Skeletal muscle satellite cell (primary cell): Measurements from ENCODE around the gene HADHB.
"Not testable (repeated sequence)": the region's sequence is repeated elsewhere in the genome, so short reads cannot be mapped to it uniquely, and the experiment has no call there.

ENCODE experiments used
- H3K27me3 ChIP-seq: 2 replicates; pipeline ENCODE4 v1.7.0; 2013; ENCODE audit warnings: low read length; ENCODE audit not compliant: control insufficient read depth, insufficient read depth
- H3K36me3 ChIP-seq: 2 replicates; pipeline ENCODE4 v1.7.0; 2013; ENCODE audit warnings: mild to moderate bottlenecking, control low read depth, low read length; ENCODE audit not compliant: insufficient read depth
- H3K4me1 ChIP-seq: 2 replicates; pipeline ENCODE4 v1.7.0; 2013; ENCODE audit warnings: low read length; ENCODE audit not compliant: control insufficient read depth, insufficient read depth
- H3K4me2 ChIP-seq: 2 replicates; pipeline ENCODE4 v1.7.0; 2013; ENCODE audit warnings: mild to moderate bottlenecking, low read length
- H3K4me3 ChIP-seq: 2 replicates; pipeline ENCODE4 v1.7.0; 2013; ENCODE audit warnings: low read length
- H3K9ac ChIP-seq: 2 replicates; pipeline ENCODE4 v1.7.0; 2013; ENCODE audit warnings: mild to moderate bottlenecking, low read depth, low read length, moderate library complexity
- H3K9me3 ChIP-seq: replicated peaks from 2 replicates; pipeline ENCODE4 v1.7.0; 2013; ENCODE audit warnings: mild to moderate bottlenecking, control low read depth, low read length

HADHB gene

DNA sequence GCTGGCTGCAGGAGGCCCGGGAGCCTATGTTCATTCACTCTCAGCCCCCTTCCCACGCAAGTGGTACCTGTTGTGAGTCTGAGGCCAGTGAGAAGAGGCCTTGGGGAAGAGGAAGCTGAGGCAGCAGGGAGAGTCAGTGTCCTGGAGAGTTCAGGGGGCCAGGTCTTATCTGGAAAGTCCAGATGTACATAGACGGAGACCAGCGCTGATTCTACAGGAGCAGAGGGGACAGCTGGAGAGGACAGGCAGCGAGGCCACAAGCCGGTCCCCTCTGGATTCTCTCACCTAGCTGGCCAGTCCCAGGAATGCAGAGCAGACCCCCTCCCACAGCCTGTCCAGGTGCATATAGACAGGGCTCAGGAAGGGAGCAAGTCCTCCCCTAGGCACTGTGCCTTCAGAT lies 72.1 kb downstream of the HADHB start:
- Histone ChIP-seq H3K4me1 (no peaks in the 10 kb centered on the region), H3K27me3 (peaks cover 46% of the 10 kb centered on the region), H3K9me3 (no peaks in the 10 kb centered on the region), H3K9ac (no peak overlapping the region), H3K4me3 (no peak overlapping the region), H3K4me2 (no peak overlapping the region), H3K36me3 (no peaks in the 10 kb centered on the region)

- Histone ChIP-seq H3K4me2 (no peak overlapping the region), H3K36me3 (no peaks in the 10 kb centered on the region), H3K9ac (no peak overlapping the region), H3K27me3 (peaks cover 45% of the 10 kb centered on the region), H3K4me1 (no peaks in the 10 kb centered on the region), H3K9me3 (no peaks in the 10 kb centered on the region), H3K4me3 (no peak overlapping the region)
Observed at GRCh38 chr2:26317377-26318105, 72.8 kb downstream of the HADHB start.

DNA sequence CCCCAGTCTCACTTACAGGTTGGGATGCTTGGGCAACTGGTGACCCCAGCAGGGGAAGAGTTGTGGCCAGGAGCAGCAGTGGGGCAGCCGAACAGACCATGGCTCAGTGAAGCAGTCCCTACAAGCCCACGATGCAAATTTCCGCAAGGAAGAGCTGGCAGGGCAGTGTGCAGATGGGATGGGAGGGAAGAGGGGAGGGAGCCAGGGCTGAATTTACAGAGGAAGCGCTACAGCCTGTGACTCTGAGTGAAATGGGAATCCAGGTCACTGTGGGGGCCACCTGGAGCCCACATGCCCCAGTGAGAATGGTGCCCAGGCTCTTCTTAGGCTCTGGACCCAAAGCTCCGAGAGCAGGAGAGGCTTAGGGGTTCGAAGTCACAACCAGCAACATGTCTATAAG lies 74.2 kb downstream of the HADHB start:
- Histone ChIP-seq H3K4me1 (no peaks in the 10 kb centered on the region), H3K4me2 (no peak overlapping the region), H3K9ac (no peak overlapping the region), H3K4me3 (no peak overlapping the region), H3K9me3 (no peaks in the 10 kb centered on the region), H3K27me3 (peaks cover 45% of the 10 kb centered on the region), H3K36me3 (no peaks in the 10 kb centered on the region)

DNA sequence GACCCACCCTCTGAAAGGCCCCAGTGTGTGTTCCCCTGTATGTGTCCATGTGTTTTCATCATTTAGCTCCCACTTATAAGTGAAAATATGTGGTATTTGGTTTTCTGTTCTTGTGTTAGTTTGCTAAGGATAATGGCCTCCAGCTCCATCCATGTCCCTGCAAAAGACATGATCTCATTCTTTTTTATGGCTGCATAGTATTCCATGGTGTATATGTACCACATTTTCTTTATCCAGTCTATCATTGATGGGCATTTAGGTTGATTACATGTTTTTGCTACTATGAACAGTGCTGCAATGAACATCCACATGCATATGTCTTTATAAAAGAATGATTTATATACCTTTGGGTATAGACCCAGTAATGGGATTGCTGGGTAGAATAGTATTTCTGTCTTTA lies 79.7 kb downstream of the HADHB start:
- not testable (repeated sequence) for H3K4me1 ChIP-seq, H3K27me3 ChIP-seq, H3K9me3 ChIP-seq, H3K36me3 ChIP-seq, H3K4me3 ChIP-seq, H3K9ac ChIP-seq, H3K4me2 ChIP-seq

GRCh38 chr2:26324903-26325302 lies 80.2 kb downstream of the HADHB start:
- Histone ChIP-seq H3K9ac (no peak overlapping the region), H3K4me3 (no peak overlapping the region), H3K27me3 (peaks cover 8% of the 10 kb centered on the region), H3K9me3 (no peaks in the 10 kb centered on the region), H3K4me1 (peaks cover 6% of the 10 kb centered on the region), H3K4me2 (no peak overlapping the region), H3K36me3 (no peaks in the 10 kb centered on the region)

DNA sequence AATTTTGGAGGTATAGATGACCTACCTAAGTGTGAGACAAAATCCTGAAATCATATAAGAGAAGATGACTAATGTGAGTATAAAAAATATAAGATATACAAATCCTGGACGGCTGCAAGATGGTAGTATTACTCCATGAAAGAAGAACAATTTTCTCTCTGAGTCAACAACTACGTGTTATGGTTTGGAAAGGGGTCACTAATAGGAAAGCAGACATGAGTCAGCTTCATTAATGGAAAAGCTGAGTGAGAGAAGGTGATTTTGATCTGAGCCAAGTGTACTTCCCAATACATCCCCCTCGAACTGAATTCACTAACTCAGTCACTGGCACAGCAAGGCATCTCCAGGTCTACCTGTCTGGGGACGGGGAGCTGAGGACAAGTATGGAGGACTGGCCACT lies 81.1 kb downstream of the HADHB start:
- no peaks in the 10 kb centered on the region for H3K36me3 ChIP-seq
- peak overlapping the region; percentile 8 for H3K4me2 ChIP-seq
- H3K4me3 ChIP-seq: no peak overlapping the region
- H3K9me3 ChIP-seq: no peaks in the 10 kb centered on the region
- peaks cover 8% of the 10 kb centered on the region for H3K27me3 ChIP-seq
- no peak overlapping the region for H3K9ac ChIP-seq
- peaks cover 10% of the 10 kb centered on the region for H3K4me1 ChIP-seq

GRCh38 chr2:26326514-26326913 lies 81.8 kb downstream of the HADHB start:
- no peaks in the 10 kb centered on the region for H3K36me3 ChIP-seq
- H3K4me1 ChIP-seq: peaks cover 10% of the 10 kb centered on the region
- no peak overlapping the region for H3K9ac ChIP-seq
- H3K9me3 ChIP-seq: no peaks in the 10 kb centered on the region
- peak overlapping the region; percentile 8 for H3K4me2 ChIP-seq
- no peak overlapping the region for H3K4me3 ChIP-seq
- H3K27me3 ChIP-seq: peaks cover 2% of the 10 kb centered on the region

DNA sequence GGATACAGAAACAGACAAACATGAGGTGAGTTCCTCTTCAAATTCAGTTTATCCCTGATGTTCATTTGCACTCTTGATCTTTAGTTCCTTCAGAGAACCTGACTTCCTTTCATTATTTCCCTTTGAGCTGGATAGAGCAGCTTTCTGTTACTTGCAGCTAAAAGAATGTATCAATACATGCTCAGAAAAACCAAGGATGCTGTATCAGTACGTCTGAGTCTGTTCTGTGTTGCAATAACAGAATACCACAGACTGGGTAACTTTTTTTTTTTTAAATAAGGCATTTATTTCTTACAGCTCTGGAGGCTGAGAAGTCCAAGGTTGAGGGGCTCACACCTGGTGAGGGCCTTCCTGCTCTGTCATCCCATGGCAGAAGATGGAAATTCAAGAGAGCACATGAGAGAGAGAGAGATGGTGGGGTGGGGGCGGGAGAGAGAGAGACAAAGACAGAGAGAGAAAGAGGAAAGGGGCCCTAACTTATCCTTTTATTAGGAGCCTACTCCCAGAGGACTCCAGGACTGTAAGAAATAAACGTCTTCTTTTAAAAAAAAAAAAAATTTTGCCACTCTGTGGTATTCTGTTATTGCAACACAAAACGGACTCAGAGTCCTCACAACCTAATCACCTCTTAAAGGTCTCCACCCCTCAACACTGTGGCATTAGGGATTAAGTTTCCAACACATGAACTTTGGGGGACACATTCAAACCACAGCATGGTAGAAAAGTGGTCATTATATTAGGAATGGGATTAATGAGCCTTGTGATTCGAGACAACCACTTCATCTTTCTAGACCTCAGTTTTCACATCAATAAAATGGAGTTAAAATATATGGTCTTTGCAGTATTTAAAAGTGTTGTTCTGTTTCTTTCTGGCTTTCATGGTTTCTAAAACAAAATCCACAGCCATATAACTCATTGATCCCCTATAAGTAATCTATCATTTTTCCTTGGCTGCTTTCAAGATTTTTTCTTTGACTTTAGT lies 82.8 kb downstream of the HADHB start:
- H3K36me3 ChIP-seq: no peaks in the 10 kb centered on the region
- H3K9me3 ChIP-seq: no peaks in the 10 kb centered on the region
- no peak overlapping the region for H3K4me2 ChIP-seq
- H3K4me3 ChIP-seq: no peak overlapping the region
- H3K4me1 ChIP-seq: peaks cover 10% of the 10 kb centered on the region
- no peak overlapping the region for H3K9ac ChIP-seq
- H3K27me3 ChIP-seq: no peaks in the 10 kb centered on the region

GRCh38 chr2:26329083-26329482 lies 84.3 kb downstream of the HADHB start:
- not testable (repeated sequence) for H3K27me3 ChIP-seq, H3K36me3 ChIP-seq, H3K9me3 ChIP-seq, H3K4me2 ChIP-seq, H3K4me3 ChIP-seq, H3K9ac ChIP-seq, H3K4me1 ChIP-seq

DNA sequence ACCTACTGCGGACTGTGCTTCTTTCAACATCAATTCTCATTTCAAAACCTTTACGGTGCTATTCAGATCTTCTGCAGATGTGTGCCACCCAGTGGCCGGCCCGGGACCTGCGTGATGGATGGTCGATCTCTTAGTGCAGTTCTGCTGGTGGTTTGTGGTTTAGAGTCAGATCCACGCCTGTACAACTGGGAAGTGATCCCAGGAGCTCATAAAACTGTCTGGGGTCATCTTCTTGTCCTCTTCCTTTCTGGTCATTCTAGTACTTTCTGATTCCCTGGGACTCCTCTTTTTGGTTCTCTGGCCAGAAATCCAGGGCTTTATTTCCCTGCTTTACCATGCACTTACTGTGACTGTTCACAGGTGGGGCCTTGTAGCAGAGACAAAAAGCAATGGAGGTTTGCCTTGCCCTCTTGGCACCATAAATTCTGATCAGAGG lies 85.4 kb downstream of the HADHB start:
- Histone ChIP-seq H3K4me3 (no peak overlapping the region), H3K27me3 (peaks cover 10% of the 10 kb centered on the region), H3K9me3 (no peaks in the 10 kb centered on the region), H3K36me3 (no peaks in the 10 kb centered on the region), H3K4me1 (peaks cover 10% of the 10 kb centered on the region), H3K4me2 (no peak overlapping the region), H3K9ac (no peak overlapping the region)

- Histone ChIP-seq H3K9me3 (no peaks in the 10 kb centered on the region), H3K27me3 (peaks cover 13% of the 10 kb centered on the region), H3K4me1 (peaks cover 10% of the 10 kb centered on the region), H3K36me3 (no peaks in the 10 kb centered on the region), H3K4me3 (no peak overlapping the region), H3K9ac (no peak overlapping the region), H3K4me2 (no peak overlapping the region)
Observed at GRCh38 chr2:26330604-26331003, 85.9 kb downstream of the HADHB start.
